WTC11 (cell line): ENCODE data around the gene CDCA5. TPM values are rescaled to one million over a fixed set of nuclear protein-coding genes. Genes with fewer than 3 reads are reported as not detected.

ENCODE experiments used
- ATAC-seq: fragments of 200-7000 bp; cut with Tn5 transposase; 2 replicates; pipeline ENCODE4 v1.10.0; 2021; ENCODE audit warnings: mild to moderate bottlenecking, moderate library complexity
- CTCF ChIA-PET: fragments of 300-600 bp; sonication (Branson Sonifier 250); formaldehyde crosslinking; loops from one replicate; lab custom pipeline; 2021; ENCODE audit warnings: antibody characterized with exemption; lab: Charles Lee
- POLR2A ChIA-PET: fragments of 350-600 bp; sonication (Branson Sonifier 250); formaldehyde crosslinking; loops from one replicate; lab custom pipeline; 2021; ENCODE audit warnings: antibody characterized with exemption; lab: Charles Lee
- DNase-seq: peaks from one replicate; pipeline ENCODE4 v3.0.0; 2021; ENCODE audit warnings: low spot score
- H3K27ac Mint-ChIP-seq: 2 replicates; pipeline ENCODE4 v1.8.0; 2021; ENCODE audit warnings: mixed read lengths
- H3K27me3 Mint-ChIP-seq: 2 replicates; pipeline ENCODE4 v1.8.0; 2021; ENCODE audit warnings: low read depth, mild to moderate bottlenecking, moderate library complexity, mixed read lengths
- H3K36me3 Mint-ChIP-seq: 2 replicates; pipeline ENCODE4 v1.8.0; 2021; ENCODE audit warnings: mixed read lengths
- H3K4me1 Mint-ChIP-seq: 2 replicates; pipeline ENCODE4 v1.8.0; 2022; ENCODE audit warnings: mixed read lengths
- H3K4me3 Mint-ChIP-seq: 2 replicates; pipeline ENCODE4 v1.8.0; 2021; ENCODE audit warnings: mild to moderate bottlenecking, moderate library complexity, mixed read lengths
- H3K9me3 Mint-ChIP-seq: 2 replicates; pipeline ENCODE4 v1.8.0; 2021; ENCODE audit warnings: mixed read lengths
- ATF1 ChIP-seq: sonication (generic); formaldehyde crosslinking; IDR thresholded peaks from 2 replicates; pipeline ENCODE4 v1.8.1; 2023; ENCODE audit warnings: mild to moderate bottlenecking, moderate library complexity, missing genetic modification reagents
- CREB1 ChIP-seq: sonication (generic); formaldehyde crosslinking; IDR thresholded peaks from 2 replicates; pipeline ENCODE4 v1.8.0; 2023; ENCODE audit warnings: mild to moderate bottlenecking, missing genetic modification reagents
- CREM ChIP-seq: sonication (generic); formaldehyde crosslinking; IDR thresholded peaks from 2 replicates; pipeline ENCODE4 v1.8.1; 2022; ENCODE audit warnings: mild to moderate bottlenecking, missing genetic modification reagents, moderate library complexity
- E2F5 ChIP-seq: sonication (generic); formaldehyde crosslinking; IDR thresholded peaks from 2 replicates; pipeline ENCODE4 v1.8.1; 2022; ENCODE audit warnings: mild to moderate bottlenecking, moderate library complexity, missing genetic modification reagents
- FOXK1 ChIP-seq: sonication (generic); formaldehyde crosslinking; IDR thresholded peaks from 2 replicates; pipeline ENCODE4 v1.8.0; 2022; ENCODE audit warnings: mild to moderate bottlenecking, moderate library complexity, missing genetic modification reagents
- FOXP4 ChIP-seq: sonication (generic); formaldehyde crosslinking; IDR thresholded peaks from 2 replicates; pipeline ENCODE4 v1.8.0; 2022; ENCODE audit warnings: mild to moderate bottlenecking, missing genetic modification reagents
- HMGA2 ChIP-seq: fragments of 250-450 bp; sonication (Bioruptor Pico); IDR thresholded peaks from 2 replicates; pipeline ENCODE4 v1.4.0; 2021; ENCODE audit warnings: mild to moderate bottlenecking, moderate library complexity
- HMGXB4 ChIP-seq: sonication (generic); formaldehyde crosslinking; IDR thresholded peaks from 2 replicates; pipeline ENCODE4 v1.8.1; 2023; ENCODE audit warnings: mild to moderate bottlenecking, moderate library complexity, missing genetic modification reagents
- NFATC4 ChIP-seq: fragments of 250-450 bp; sonication (Bioruptor Pico); IDR thresholded peaks from 2 replicates; pipeline ENCODE4 v1.9.0; 2021; ENCODE audit warnings: mild to moderate bottlenecking
- OVOL2 ChIP-seq: fragments of 250-450 bp; sonication (Bioruptor Pico); IDR thresholded peaks from 2 replicates; pipeline ENCODE4 v1.9.0; 2021; ENCODE audit warnings: mild to moderate bottlenecking, borderline replicate concordance
- PRDM15 ChIP-seq: sonication (generic); formaldehyde crosslinking; IDR thresholded peaks from 2 replicates; pipeline ENCODE4 v1.8.0; 2022; ENCODE audit warnings: missing genetic modification reagents
- RELA ChIP-seq: sonication (generic); formaldehyde crosslinking; IDR thresholded peaks from 2 replicates; pipeline ENCODE4 v1.8.1; 2022; ENCODE audit warnings: missing genetic modification reagents, mild to moderate bottlenecking, borderline replicate concordance
- RORB ChIP-seq: fragments of 250-450 bp; sonication (Bioruptor Pico); IDR thresholded peaks from 2 replicates; pipeline ENCODE4 v1.9.0; 2021; ENCODE audit warnings: mild to moderate bottlenecking
- USF2 ChIP-seq: sonication (generic); formaldehyde crosslinking; IDR thresholded peaks from 2 replicates; pipeline ENCODE4 v1.8.1; 2023; ENCODE audit warnings: mild to moderate bottlenecking, missing genetic modification reagents, moderate library complexity
- ZBTB21 ChIP-seq: sonication (generic); formaldehyde crosslinking; IDR thresholded peaks from 2 replicates; pipeline ENCODE4 v1.8.1; 2023; ENCODE audit warnings: mild to moderate bottlenecking, missing genetic modification reagents, borderline replicate concordance
- ZNF121 ChIP-seq: sonication (generic); formaldehyde crosslinking; IDR thresholded peaks from 2 replicates; pipeline ENCODE4 v1.8.0; 2023; ENCODE audit warnings: missing genetic modification reagents
- ZNF219 ChIP-seq: sonication (generic); formaldehyde crosslinking; IDR thresholded peaks from 2 replicates; pipeline ENCODE4 v1.8.0; 2023; ENCODE audit warnings: missing genetic modification reagents, mild to moderate bottlenecking, borderline replicate concordance
- ZNF232 ChIP-seq: sonication (generic); formaldehyde crosslinking; IDR thresholded peaks from 2 replicates; pipeline ENCODE4 v1.8.0; 2022; ENCODE audit warnings: mild to moderate bottlenecking, missing genetic modification reagents
- ZNF423 ChIP-seq: fragments of 250-450 bp; sonication (Bioruptor Pico); IDR thresholded peaks from 2 replicates; pipeline ENCODE4 v2.1.2; 2022; ENCODE audit warnings: mild to moderate bottlenecking, moderate library complexity
- ZNF512 ChIP-seq: sonication (generic); formaldehyde crosslinking; IDR thresholded peaks from 2 replicates; pipeline ENCODE4 v1.8.1; 2022; ENCODE audit warnings: missing genetic modification reagents, borderline replicate concordance
- total RNA-seq: library from RNA; stranded (reverse); gene quantifications from 3 replicates; pipeline ENCODE4 v1.2.3, GENCODE V29; 2021

The CDCA5 gene
- total RNA-seq, 1 experiment from 2014 or later = 95.9 TPM

GRCh38 chr11:65095974-65096806, 12.3 kb upstream of the CDCA5 start, which contains the start of gene VPS51 (continued):
- TF ChIP-seq FOXP4 (CRISPR knock-in tag) = 0 out of 2 replicates have a peak, but pooled peaks have one; percentile 59
- peak; percentile 18; the same call in 1 of the 2 replicates for TF ChIP-seq ZNF423 (CRISPR knock-in tag)
- peak; percentile 80; the same call in 1 of the 2 replicates for TF ChIP-seq HMGXB4 (CRISPR knock-in tag)
- TF ChIP-seq ZNF512 (CRISPR knock-in tag) = no peak
- TF ChIP-seq RORB (CRISPR knock-in tag) = no peak; the same call in 1 of the 2 replicates
- TF ChIP-seq OVOL2 (CRISPR knock-in tag) = peak; percentile 79; the same call in 1 of the 2 replicates
- peak; percentile 90 for TF ChIP-seq FOXK1
- TF ChIP-seq HMGA2 (CRISPR knock-in tag) = peak; percentile 47
- no peak for TF ChIP-seq ZNF219 (CRISPR knock-in tag)
- no peak for TF ChIP-seq ZBTB21 (CRISPR knock-in tag)
- TF ChIP-seq ATF1 (CRISPR knock-in tag) = no peak
- no peak for TF ChIP-seq NFATC4 (CRISPR knock-in tag)
- TF ChIP-seq E2F5 (CRISPR knock-in tag) = peak; percentile 42; the same call in 1 of the 2 replicates

GRCh38 chr11:65095427-65095826, 11.6 kb upstream of the CDCA5 start:
- no peak for TF ChIP-seq RELA (CRISPR knock-in tag)
- no peak for TF ChIP-seq CREB1
- TF ChIP-seq ZNF232 (CRISPR knock-in tag) = no peak
- TF ChIP-seq ZNF121 = no peak
- no peak for TF ChIP-seq USF2 (CRISPR knock-in tag)
- TF ChIP-seq PRDM15 (CRISPR knock-in tag) = no peak
- TF ChIP-seq CREM = no peak
- ATAC-seq (no peak), DNase-seq (no peak)
- peak overlapping the region; percentile 99 for H3K27ac Mint-ChIP-seq
- H3K27me3 Mint-ChIP-seq = no peaks in the 10 kb centered on the region
- CTCF ChIA-PET = interaction anchor here (1.6 to 9.9 kb wide), 3 partner anchors 16 to 109 kb away, joined by 3 to 104 read pairs (median 3); partner anchors contain the start of genes TM7SF2 and ZNHIT2
- peaks cover 6% of the 10 kb centered on the region for H3K4me1 Mint-ChIP-seq
- H3K4me3 Mint-ChIP-seq = peak overlapping the region; percentile 90
- H3K9me3 Mint-ChIP-seq = no peaks in the 10 kb centered on the region
- POLR2A ChIA-PET = interaction anchor here (0.7 to 1.6 kb wide), 2 partner anchors 17 to 21 kb away, joined by 3 to 5 read pairs; partner anchors contain the start of gene ZNHIT2
- peaks cover 8% of the 10 kb centered on the region for H3K36me3 Mint-ChIP-seq
